Measurements from ENCODE around the gene TAX1BP3. TPM values are rescaled to one million over a fixed set of nuclear protein-coding genes. Genes with fewer than 3 reads are reported as not detected.

The TAX1BP3 gene
- total and polyA plus RNA-seq, 2 of the 13 experiments (the other 11 are each of a cell fraction or from before 2014, with no cell fraction given) = 16.7 to 45.1 TPM

DNA sequence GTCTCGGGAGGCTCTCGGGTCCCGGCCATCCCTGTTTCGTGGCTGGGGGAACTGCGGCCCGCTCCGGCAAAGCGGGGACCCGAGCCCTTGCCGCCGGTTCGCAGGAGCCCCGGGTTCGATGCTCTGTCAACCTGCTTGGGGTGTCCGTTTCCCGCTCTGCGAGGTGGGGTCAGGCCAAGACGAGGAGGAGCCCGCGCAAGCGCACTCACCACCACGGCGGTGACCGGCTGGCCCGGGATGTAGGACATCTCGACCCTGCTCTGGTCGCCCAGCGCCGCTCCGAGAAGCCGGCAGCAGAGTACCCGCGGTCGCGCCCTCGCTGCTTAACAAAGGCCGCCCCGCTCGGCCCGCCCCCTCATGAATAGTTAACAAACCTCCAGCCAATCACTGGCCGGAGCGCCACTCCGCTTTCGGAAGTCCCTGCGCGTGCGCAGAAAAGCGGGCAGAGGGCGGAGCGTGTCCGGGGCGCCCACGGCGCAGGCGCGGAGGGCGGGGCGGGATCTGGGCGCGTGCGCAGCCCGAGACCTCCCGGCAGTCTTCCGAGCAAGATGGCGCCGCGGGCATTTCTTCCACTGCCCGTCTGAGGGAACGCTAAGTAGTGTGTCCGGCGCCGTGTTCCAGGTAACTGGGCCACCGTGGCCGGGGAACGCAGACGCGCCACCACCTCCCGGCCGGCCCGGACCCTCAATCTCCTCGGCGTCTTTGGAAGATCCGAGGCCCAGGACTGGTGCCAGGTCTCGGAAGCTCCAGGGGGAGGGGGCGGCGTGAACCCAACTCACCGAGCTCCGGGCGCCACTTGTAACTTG lies at the start of gene TAX1BP3, which contains the start of gene EMC6 (continued):
- TF ChIP-seq, protein P1, sequence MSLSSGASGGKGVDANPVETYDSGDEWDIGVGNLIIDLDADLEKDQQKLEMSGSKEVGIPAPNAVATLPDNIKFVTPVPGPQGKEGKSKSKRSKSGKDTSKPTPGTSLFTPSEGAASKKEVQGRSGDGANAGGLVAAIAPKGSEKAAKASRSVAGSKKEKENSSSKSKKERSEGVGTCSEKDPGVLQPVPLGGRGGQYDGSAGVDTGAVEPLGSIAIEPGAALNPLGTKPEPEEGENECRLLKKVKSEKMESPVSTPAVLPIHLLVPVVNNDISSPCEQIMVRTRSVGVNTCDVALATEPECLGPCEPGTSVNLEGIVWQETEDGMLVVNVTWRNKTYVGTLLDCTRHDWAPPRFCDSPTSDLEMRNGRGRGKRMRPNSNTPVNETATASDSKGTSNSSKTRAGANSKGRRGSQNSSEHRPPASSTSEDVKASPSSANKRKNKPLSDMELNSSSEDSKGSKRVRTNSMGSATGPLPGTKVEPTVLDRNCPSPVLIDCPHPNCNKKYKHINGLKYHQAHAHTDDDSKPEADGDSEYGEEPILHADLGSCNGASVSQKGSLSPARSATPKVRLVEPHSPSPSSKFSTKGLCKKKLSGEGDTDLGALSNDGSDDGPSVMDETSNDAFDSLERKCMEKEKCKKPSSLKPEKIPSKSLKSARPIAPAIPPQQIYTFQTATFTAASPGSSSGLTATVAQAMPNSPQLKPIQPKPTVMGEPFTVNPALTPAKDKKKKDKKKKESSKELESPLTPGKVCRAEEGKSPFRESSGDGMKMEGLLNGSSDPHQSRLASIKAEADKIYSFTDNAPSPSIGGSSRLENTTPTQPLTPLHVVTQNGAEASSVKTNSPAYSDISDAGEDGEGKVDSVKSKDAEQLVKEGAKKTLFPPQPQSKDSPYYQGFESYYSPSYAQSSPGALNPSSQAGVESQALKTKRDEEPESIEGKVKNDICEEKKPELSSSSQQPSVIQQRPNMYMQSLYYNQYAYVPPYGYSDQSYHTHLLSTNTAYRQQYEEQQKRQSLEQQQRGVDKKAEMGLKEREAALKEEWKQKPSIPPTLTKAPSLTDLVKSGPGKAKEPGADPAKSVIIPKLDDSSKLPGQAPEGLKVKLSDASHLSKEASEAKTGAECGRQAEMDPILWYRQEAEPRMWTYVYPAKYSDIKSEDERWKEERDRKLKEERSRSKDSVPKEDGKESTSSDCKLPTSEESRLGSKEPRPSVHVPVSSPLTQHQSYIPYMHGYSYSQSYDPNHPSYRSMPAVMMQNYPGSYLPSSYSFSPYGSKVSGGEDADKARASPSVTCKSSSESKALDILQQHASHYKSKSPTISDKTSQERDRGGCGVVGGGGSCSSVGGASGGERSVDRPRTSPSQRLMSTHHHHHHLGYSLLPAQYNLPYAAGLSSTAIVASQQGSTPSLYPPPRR (CRISPR knock-in tag; IDR thresholded peaks at IDR 0.05; ENCODE audit: borderline replicate concordance) = no peak; the same call in 1 of the 2 replicates
- TF ChIP-seq RELA (CRISPR knock-in tag; IDR thresholded peaks at IDR 0.05) = no peak; the same call in 1 of the 2 replicates
- TF ChIP-seq ELF3 (CRISPR knock-in tag; IDR thresholded peaks at IDR 0.05) = no peak; the same call in none of the 2 replicates
- TF ChIP-seq RFX5 (IDR thresholded peaks at IDR 0.05; ENCODE audit: low read depth, low read length) = no peak
- TF ChIP-seq NCOA1 (CRISPR knock-in tag; IDR thresholded peaks at IDR 0.05) = peak; percentile 92; the same call in 1 of the 2 replicates
- TF ChIP-seq ZNF317 (CRISPR knock-in tag; IDR thresholded peaks at IDR 0.05) = no peak
- TF ChIP-seq, protein P2, sequence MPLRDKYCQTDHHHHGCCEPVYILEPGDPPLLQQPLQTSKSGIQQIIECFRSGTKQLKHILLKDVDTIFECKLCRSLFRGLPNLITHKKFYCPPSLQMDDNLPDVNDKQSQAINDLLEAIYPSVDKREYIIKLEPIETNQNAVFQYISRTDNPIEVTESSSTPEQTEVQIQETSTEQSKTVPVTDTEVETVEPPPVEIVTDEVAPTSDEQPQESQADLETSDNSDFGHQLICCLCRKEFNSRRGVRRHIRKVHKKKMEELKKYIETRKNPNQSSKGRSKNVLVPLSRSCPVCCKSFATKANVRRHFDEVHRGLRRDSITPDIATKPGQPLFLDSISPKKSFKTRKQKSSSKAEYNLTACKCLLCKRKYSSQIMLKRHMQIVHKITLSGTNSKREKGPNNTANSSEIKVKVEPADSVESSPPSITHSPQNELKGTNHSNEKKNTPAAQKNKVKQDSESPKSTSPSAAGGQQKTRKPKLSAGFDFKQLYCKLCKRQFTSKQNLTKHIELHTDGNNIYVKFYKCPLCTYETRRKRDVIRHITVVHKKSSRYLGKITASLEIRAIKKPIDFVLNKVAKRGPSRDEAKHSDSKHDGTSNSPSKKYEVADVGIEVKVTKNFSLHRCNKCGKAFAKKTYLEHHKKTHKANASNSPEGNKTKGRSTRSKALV (CRISPR knock-in tag; IDR thresholded peaks at IDR 0.05) = peak; percentile 83
- peak; percentile 90 for TF ChIP-seq ZFY (CRISPR knock-in tag; IDR thresholded peaks at IDR 0.05)
- no peak; the same call in 1 of the 2 replicates for TF ChIP-seq MZF1 (CRISPR knock-in tag; IDR thresholded peaks at IDR 0.05; ENCODE audit: borderline replicate concordance)
- no peak; a peak in 1 of 4 replicates for TF ChIP-seq KLF16 (CRISPR knock-in tag; IDR thresholded peaks at IDR 0.05)
- peak; percentile 70 for TF ChIP-seq GABPB1 (CRISPR knock-in tag; IDR thresholded peaks at IDR 0.05)
- peak; percentile 83; the same call in 1 of the 2 replicates for TF ChIP-seq MTF2 (CRISPR knock-in tag; IDR thresholded peaks at IDR 0.05; ENCODE audit: borderline replicate concordance)
- TF ChIP-seq PRMT3 (CRISPR knock-in tag; IDR thresholded peaks at IDR 0.05; ENCODE audit: borderline replicate concordance, low read depth) = no peak
- TF ChIP-seq, protein P3, sequence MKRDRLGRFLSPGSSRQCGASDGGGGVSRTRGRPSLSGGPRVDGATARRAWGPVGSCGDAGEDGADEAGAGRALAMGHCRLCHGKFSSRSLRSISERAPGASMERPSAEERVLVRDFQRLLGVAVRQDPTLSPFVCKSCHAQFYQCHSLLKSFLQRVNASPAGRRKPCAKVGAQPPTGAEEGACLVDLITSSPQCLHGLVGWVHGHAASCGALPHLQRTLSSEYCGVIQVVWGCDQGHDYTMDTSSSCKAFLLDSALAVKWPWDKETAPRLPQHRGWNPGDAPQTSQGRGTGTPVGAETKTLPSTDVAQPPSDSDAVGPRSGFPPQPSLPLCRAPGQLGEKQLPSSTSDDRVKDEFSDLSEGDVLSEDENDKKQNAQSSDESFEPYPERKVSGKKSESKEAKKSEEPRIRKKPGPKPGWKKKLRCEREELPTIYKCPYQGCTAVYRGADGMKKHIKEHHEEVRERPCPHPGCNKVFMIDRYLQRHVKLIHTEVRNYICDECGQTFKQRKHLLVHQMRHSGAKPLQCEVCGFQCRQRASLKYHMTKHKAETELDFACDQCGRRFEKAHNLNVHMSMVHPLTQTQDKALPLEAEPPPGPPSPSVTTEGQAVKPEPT (CRISPR knock-in tag; IDR thresholded peaks at IDR 0.05; ENCODE audit: low read depth) = no peak; the same call in 1 of the 2 replicates
- no peak for TF ChIP-seq KDM3A (CRISPR knock-in tag; IDR thresholded peaks at IDR 0.05; ENCODE audit: low read depth)
- TF ChIP-seq ZNF546 (CRISPR knock-in tag; conservative IDR thresholded peaks at IDR 0.05) = peak; percentile 88
- no peak for TF ChIP-seq NR2F2 (IDR thresholded peaks at IDR 0.05; ENCODE audit: borderline replicate concordance, low read depth)
- peak; percentile 84 for TF ChIP-seq ZNF143 (CRISPR knock-in tag; IDR thresholded peaks at IDR 0.05)
- peak; percentile 61; the same call in 1 of the 2 replicates for TF ChIP-seq ZNF552 (CRISPR knock-in tag; IDR thresholded peaks at IDR 0.05; ENCODE audit: borderline replicate concordance)
- TF ChIP-seq ZNF235 (CRISPR knock-in tag; IDR thresholded peaks at IDR 0.05; ENCODE audit: borderline replicate concordance) = no peak
- peak; percentile 23; the same call in 1 of the 2 replicates for TF ChIP-seq ARHGAP35 (CRISPR knock-in tag; IDR thresholded peaks at IDR 0.05; ENCODE audit: borderline replicate concordance)
